ENCODE measurements around the gene TMF1. TPM values are rescaled to one million over a fixed set of nuclear protein-coding genes. Genes with fewer than 3 reads are reported as not detected.

The TMF1 gene
- total RNA-seq (2022; extraction: Qiagen RNA extraction; ENCODE audit: low read depth) = 12.7 to 18.5 TPM (median 17.2 TPM) in 5 replicates

GRCh38 chr3:69051756-69052471 is at the start of gene TMF1:
Gene TMF1, minus strand, starts transcription at chr3:69052333. Its CDS starts 247 bp downstream, at chr3:69052086.

GRCh38 chr3:69084326-69085167 is 32.4 kb upstream of the TMF1 start, which contains the start of gene ARL6IP5:
Gene ARL6IP5, plus strand, starts transcription at chr3:69084937. Its CDS starts 111 bp downstream, at chr3:69085048.

GRCh38 chr3:69080233-69080920 is 28.2 kb upstream of the TMF1 start, which contains the start of gene UBA3:
Gene UBA3, minus strand, starts transcription at chr3:69080365. Its CDS starts 12 bp downstream, at chr3:69080353.

GRCh38 chr3:69013253-69014021 is 38.7 kb downstream of the TMF1 start, which contains the start of gene EOGT:
Gene EOGT, minus strand, starts transcription at chr3:69013684. Its CDS starts 3,838 bp downstream, at chr3:69009846.

Other genes with a start within 250 kb of the TMF1 start
- not detected in 5 replicates for gene TAFA4, start 119.8 kb downstream of the TMF1 start, total RNA-seq (2022; extraction: Qiagen RNA extraction; ENCODE audit: low read depth)
- 8.6 to 14.3 TPM (median 10.8 TPM) in 5 replicates for gene EOGT, start 38.6 kb downstream of the TMF1 start, total RNA-seq (2022; extraction: Qiagen RNA extraction; ENCODE audit: low read depth)
- 21.3 to 28.5 TPM (median 24.6 TPM) in 5 replicates for gene UBA3, start 28.0 kb upstream of the TMF1 start, total RNA-seq (2022; extraction: Qiagen RNA extraction; ENCODE audit: low read depth)
- 79.5 to 98.1 TPM (median 89.2 TPM) in 5 replicates for gene ARL6IP5, start 32.6 kb upstream of the TMF1 start, total RNA-seq (2022; extraction: Qiagen RNA extraction; ENCODE audit: low read depth)
- gene LMOD3, start 70.3 kb upstream of the TMF1 start, total RNA-seq (2022; extraction: Qiagen RNA extraction; ENCODE audit: low read depth) = not detected in 5 replicates

Data from A549 treated with DMSO at 1 μM for 4 hours (cell line).